Uterus (tissue), 4 donors: ENCODE data around the gene ZSWIM1. TPM values are rescaled to one million over a fixed set of nuclear protein-coding genes. Genes with fewer than 3 reads are reported as not detected.

Experiments used
- DNase-seq, 2 donors: peaks; one replicate each; pipeline ENCODE4 v3.0.0-alpha.2; 2019 to 2020
- H3K27ac ChIP-seq, 2 donors: fragments of 200-600 bp; sonication (generic); 1 replicate in 1 of 2; 2 replicates in 1 of 2; pipeline ENCODE4 v1.5.1; 2016 to 2018
- H3K27me3 ChIP-seq, 2 donors: fragments of 200-600 bp; sonication (generic); one replicate each; pipeline ENCODE4 v1.5.1; 2018 to 2019; ENCODE audit warnings: control low read depth in 1 of 2
- H3K36me3 ChIP-seq, 2 donors: fragments of 200-600 bp; sonication (generic); one replicate each; pipeline ENCODE4 v1.5.1; 2019; ENCODE audit warnings: control low read depth in 1 of 2
- H3K4me1 ChIP-seq, 2 donors: fragments of 200-600 bp; sonication (generic); one replicate each; pipeline ENCODE4 v1.5.1; 2018 to 2019; ENCODE audit warnings: control low read depth in 1 of 2
- H3K4me3 ChIP-seq, 2 donors: fragments of 200-600 bp; sonication (generic); 1 replicate in 1 of 2; 2 replicates in 1 of 2; pipeline ENCODE4 v1.5.1; 2018 to 2019; ENCODE audit warnings: mild to moderate bottlenecking in 1 of 2
- H3K9me3 ChIP-seq, 2 donors: fragments of 200-600 bp; sonication (generic); one replicate each; pipeline ENCODE4 v1.5.1; 2019; ENCODE audit warnings: control low read depth in 1 of 2
- POLR2A ChIP-seq, 2 donors: fragments of 450-650 bp; IDR thresholded peaks; one replicate each; pipeline ENCODE4 v1.6.1; 2016; ENCODE audit warnings: antibody characterized with exemption in 2 of 2, mild to moderate bottlenecking in 1 of 2, moderate library complexity in 1 of 2
- intact Hi-C: fragments of 100-400 bp; cut with DNase I; formaldehyde crosslinking; loops from one replicate; pipeline ENCODE4 v1.15.1; 2023; ENCODE audit warnings: low total_unique reads
- total RNA-seq, 4 donors: library from RNA; depleted of rRNA in 3 of 4; stranded (reverse); fragments of >200 nt in 3 of 4; gene quantifications; one replicate each; pipeline versions ENCODE4 v1.1.0 to v1.2.4, GENCODE V29; 2014 to 2023
- TF ChIP-seq, protein P1 (sequence below), 4 experiments: fragments of 200-600 bp in 2 of 4; fragments of 450-650 bp in 2 of 4; sonication (generic) in 2 of 4; IDR thresholded peaks; one replicate each; pipeline ENCODE4 v1.5.1; 2016 to 2019; ENCODE audit warnings: antibody characterized with exemption in 4 of 4, mild to moderate bottlenecking in 2 of 4, moderate library complexity in 1 of 4
- donor health status: DM: yes; HTN: yes; CAD: no.

Gene ZSWIM1
- total RNA-seq, 4 donors from 2014 or later: 0.77 to 12.2 (median 3.3) TPM

DNA sequence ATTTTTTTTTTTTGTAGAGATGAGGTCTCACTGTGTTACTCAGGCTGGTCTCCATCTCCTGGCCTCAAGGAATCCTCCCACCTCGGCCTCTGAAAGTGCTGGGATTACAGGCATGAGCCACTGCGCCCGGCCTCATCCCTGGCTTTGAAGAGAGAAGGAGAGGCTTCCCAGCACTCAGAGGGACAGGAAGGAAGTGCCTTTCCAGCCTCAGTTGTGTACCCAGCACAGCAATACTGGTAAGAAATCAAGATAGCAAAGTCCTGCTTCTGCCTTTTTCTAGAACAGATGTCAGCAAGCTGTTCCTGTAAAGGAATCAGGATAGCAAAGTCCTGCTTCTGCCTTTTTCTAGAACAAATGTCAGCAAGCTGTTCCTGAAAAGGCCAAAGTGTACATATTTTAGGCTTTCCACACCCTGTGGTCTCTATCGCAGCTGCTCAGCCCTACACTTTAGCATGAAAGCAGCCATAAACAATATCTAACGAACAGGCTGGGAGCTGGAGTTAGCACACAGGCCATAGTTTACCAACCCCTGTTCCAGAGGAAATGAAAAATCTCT lies 37.2 kb downstream of the ZSWIM1 start:
- no peak overlapping the region for H3K4me3 ChIP-seq
- peaks cover 0 to 12% of the 10 kb centered on the region in 2 donors for H3K4me1 ChIP-seq
- no peaks in the 10 kb centered on the region for H3K9me3 ChIP-seq
- no peak for TF ChIP-seq POLR2A (IDR thresholded peaks at IDR 0.05)
- TF ChIP-seq, protein P1, sequence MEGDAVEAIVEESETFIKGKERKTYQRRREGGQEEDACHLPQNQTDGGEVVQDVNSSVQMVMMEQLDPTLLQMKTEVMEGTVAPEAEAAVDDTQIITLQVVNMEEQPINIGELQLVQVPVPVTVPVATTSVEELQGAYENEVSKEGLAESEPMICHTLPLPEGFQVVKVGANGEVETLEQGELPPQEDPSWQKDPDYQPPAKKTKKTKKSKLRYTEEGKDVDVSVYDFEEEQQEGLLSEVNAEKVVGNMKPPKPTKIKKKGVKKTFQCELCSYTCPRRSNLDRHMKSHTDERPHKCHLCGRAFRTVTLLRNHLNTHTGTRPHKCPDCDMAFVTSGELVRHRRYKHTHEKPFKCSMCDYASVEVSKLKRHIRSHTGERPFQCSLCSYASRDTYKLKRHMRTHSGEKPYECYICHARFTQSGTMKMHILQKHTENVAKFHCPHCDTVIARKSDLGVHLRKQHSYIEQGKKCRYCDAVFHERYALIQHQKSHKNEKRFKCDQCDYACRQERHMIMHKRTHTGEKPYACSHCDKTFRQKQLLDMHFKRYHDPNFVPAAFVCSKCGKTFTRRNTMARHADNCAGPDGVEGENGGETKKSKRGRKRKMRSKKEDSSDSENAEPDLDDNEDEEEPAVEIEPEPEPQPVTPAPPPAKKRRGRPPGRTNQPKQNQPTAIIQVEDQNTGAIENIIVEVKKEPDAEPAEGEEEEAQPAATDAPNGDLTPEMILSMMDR (IDR thresholded peaks at IDR 0.05): no peak
- peak overlapping the region; percentile 76 to 82 for H3K27ac ChIP-seq
- H3K36me3 ChIP-seq: no peaks in the 10 kb centered on the region
- H3K27me3 ChIP-seq: no peaks in the 10 kb centered on the region
- DNase-seq: no peak
- intact Hi-C loops: no loop called here

DNA sequence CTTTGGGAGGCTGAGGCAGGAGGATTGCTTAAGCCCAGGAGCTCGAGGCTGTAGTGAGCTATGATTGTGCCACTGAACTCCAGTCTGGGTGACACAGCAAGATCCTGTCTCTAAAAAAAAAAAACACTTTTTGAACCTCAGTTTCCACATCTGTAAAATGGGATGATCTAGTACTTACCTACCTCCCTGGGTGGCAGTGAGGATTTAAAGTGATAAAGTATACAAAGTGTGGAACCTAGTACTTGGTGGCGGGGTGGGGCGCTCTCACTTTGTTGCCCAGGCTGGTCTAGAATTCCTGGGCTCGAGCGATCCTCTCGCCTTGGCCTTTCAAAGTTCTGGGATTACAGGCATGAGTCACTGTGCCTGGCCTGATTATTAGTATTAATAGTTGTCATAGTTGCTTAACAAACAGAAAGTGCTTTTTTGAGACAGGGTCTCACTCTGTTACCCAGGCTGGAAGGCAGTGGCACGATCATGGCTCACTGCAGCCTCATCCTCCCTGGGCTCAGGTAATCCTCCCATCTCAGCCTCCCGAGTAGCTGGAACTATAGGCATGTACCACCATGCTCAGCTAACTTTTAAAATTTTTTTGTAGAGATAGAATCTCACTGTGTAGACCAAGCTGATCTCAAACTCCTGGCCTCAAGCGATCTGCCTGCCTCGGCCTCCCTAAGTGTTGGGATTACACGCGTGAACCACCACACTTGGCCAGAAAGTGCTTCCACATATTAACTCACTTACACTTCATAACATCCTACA lies 37.9 kb downstream of the ZSWIM1 start:
- Histone ChIP-seq H3K27ac (peak overlapping the region; percentile 76 to 82), H3K4me3 (no peak overlapping the region), H3K4me1 (peaks cover 0 to 14% of the 10 kb centered on the region in 2 donors), H3K36me3 (no peaks in the 10 kb centered on the region), H3K27me3 (no peaks in the 10 kb centered on the region), H3K9me3 (no peaks in the 10 kb centered on the region)
- TF ChIP-seq POLR2A (IDR thresholded peaks at IDR 0.05): no peak
- TF ChIP-seq, protein P1 (IDR thresholded peaks at IDR 0.05): no peak
- no peak for DNase-seq
- intact Hi-C loops: no loop called here

DNA sequence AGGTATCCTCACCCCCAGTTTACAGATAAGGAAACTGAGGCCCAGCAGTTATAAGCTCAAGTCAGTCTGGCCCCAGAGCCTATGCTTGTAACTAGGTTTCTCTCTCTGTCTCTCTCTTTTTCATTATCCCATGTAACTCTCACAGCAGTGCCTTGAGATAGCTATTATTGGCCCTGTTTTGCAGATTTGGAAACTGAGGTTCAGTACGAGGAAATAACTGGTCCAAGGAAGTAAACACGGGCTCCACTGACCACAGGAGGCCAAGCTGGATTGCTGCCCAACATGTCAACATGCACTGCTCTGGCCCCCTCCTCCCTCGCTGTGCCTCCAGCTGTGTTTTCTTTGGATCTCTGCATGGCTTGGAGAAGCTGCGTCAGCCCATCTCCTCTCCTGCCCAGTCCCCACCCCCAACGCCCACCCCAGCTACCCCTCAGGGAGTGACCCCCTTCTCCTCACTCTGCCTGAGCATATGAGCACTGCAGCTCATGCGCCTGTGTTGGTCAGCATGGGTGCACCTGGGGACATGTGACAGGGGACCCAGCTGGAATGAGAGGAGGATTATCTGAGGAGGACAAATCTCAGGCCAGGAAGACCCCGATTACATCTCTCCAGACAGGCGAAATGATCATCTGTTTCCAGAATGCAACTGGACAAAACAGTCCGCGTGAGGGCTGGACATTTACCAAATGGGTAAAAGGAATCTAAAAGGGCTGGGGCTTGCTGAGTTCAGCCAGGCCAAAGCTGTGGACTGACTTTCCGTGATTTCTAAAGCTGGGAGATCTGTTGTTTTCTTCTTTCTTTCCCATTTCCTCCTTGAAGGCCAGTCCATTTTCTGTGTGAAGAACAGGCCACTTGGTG lies 38.7 kb downstream of the ZSWIM1 start:
- Histone ChIP-seq H3K27me3 (no peaks in the 10 kb centered on the region), H3K4me1 (peaks cover 0 to 17% of the 10 kb centered on the region in 2 donors), H3K9me3 (no peaks in the 10 kb centered on the region), H3K27ac (peak overlapping the region; percentile 76 to 82), H3K4me3 (no peak overlapping the region), H3K36me3 (no peaks in the 10 kb centered on the region)
- DNase-seq: peak; percentile 72 to 84
- intact Hi-C loops: no loop called here
- TF ChIP-seq, protein P1 (IDR thresholded peaks at IDR 0.05): no peak
- no peak for TF ChIP-seq POLR2A (IDR thresholded peaks at IDR 0.05)

DNA sequence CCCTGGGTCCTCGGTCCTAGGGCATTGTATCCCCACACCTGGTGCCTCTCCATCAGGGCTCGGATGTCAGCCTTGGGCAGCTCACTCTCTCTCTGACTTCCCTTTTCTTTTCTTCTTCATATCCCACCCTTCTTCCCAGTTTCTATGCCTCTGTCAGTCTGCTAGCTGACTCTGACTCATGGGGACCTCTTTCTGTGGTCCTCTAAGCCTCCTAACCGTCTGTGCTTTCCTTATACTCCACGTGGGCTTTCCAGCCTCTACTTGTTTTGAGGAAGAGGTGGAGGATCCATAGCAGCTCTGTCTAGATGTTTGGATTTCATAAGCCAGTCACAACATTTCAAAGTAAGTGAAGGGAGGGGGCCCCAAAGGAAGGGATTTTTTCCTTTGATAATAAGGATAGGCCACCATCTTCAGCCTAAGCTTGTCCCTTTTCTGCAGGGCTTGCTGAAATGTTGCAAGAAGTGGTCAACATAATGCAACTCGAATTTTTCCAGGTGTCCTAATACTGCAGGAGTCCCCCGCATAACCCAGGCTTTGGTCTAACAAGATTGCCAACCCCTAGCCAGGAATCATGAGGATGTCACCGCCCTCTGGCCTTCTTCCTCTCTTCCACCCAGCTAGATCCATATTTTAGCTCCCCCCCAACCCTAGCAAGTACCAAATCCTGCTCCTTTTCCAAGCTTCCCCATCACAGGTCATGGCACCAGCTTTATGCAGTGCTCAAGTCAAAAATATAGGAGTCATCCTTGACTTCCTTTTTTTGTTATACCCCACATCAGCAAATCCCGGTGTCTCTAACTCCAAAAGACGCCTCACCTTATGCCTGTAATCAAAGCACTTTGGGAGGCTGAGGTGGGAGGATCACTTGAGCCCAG lies 39.7 kb downstream of the ZSWIM1 start:
- H3K4me1 ChIP-seq: peaks cover 0 to 17% of the 10 kb centered on the region in 2 donors
- peak overlapping the region; percentile 76 to 82 for H3K27ac ChIP-seq
- intact Hi-C loops: no loop called here
- no peak overlapping the region for H3K4me3 ChIP-seq
- no peaks in the 10 kb centered on the region for H3K9me3 ChIP-seq
- no peak for TF ChIP-seq POLR2A (IDR thresholded peaks at IDR 0.05)
- no peak for DNase-seq
- H3K36me3 ChIP-seq: no peaks in the 10 kb centered on the region
- no peaks in the 10 kb centered on the region for H3K27me3 ChIP-seq
